Omental fat pad (tissue), 4 donors: ENCODE results near the gene AFF3. TPM values are rescaled to one million over a fixed set of nuclear protein-coding genes. Genes with fewer than 3 reads are reported as not detected.

Experiments used
- ATAC-seq: fragments of 150-250 bp; one replicate; pipeline ENCODE4 v1.9.1; 2016; ENCODE audit warnings: mild to moderate bottlenecking, moderate library complexity; ENCODE audit not compliant: low FRiP score
- DNase-seq: peaks from one replicate; pipeline ENCODE4 v3.0.0-alpha.2; 2019; ENCODE audit warnings: low spot score
- CTCF ChIP-seq, 3 donors: fragments of 450-650 bp; IDR thresholded peaks; one replicate each; pipeline ENCODE4 v1.5.1; 2016 to 2017; ENCODE audit warnings: antibody characterized with exemption in 3 of 3, mild to moderate bottlenecking in 3 of 3, moderate library complexity in 2 of 3
- total RNA-seq, 4 donors: library from RNA; depleted of rRNA; stranded (reverse); fragments of >200 nt; gene quantifications; one replicate each; pipeline ENCODE4 v1.1.0, GENCODE V29; 2016

AFF3 gene
- total RNA-seq, 4 donors from 2014 or later = 1.4 to 6.0 (median 2.7) TPM

GRCh38 chr2:99605036-99605435, 537.4 kb downstream of the AFF3 start:
- TF ChIP-seq CTCF (IDR thresholded peaks at IDR 0.05) = no peak
- no peak for ATAC-seq
- no peak for DNase-seq

- TF ChIP-seq CTCF (IDR thresholded peaks at IDR 0.05) = no peak
- no peak for DNase-seq
- no peak for ATAC-seq
These were observed 539.9 kb downstream of the AFF3 start for GRCh38 chr2:99602476-99602875.

- TF ChIP-seq CTCF (IDR thresholded peaks at IDR 0.05) = no peak
- DNase-seq (no peak), ATAC-seq (no peak)
These were observed 541.3 kb downstream of the AFF3 start for GRCh38 chr2:99600981-99601651.

GRCh38 chr2:99598441-99598840, 543.9 kb downstream of the AFF3 start:
- DNase-seq = no peak
- TF ChIP-seq CTCF (IDR thresholded peaks at IDR 0.05) = no peak

GRCh38 chr2:99597616-99598015, 544.8 kb downstream of the AFF3 start:
- ATAC-seq (no peak), DNase-seq (no peak)
- no peak for TF ChIP-seq CTCF (IDR thresholded peaks at IDR 0.05)

More at GRCh38 chr2:99598441-99598840, 543.9 kb downstream of the AFF3 start:
- no peak for ATAC-seq

- ATAC-seq (no peak), DNase-seq (no peak)
- no peak for TF ChIP-seq CTCF (IDR thresholded peaks at IDR 0.05)
These were observed 547.0 kb downstream of the AFF3 start for GRCh38 chr2:99595373-99595772.

GRCh38 chr2:99593692-99594427, 548.5 kb downstream of the AFF3 start:
- no peak for ATAC-seq

More at GRCh38 chr2:99593692-99594427, 548.5 kb downstream of the AFF3 start:
- DNase-seq = no peak
- TF ChIP-seq CTCF (IDR thresholded peaks at IDR 0.05) = no peak
